GM23338 (cell line): Measurements from ENCODE around the gene SLC16A6. TPM values are rescaled to one million over a fixed set of nuclear protein-coding genes. Genes with fewer than 3 reads are reported as not detected.

Source experiments
- ATAC-seq: fragments of 200-7000 bp; cut with Tn5 transposase; 3 replicates; pipeline ENCODE4 v1.9.1; 2020
- DNase-seq: peaks from one replicate; pipeline ENCODE4 v3.0.0-alpha.2; 2015; ENCODE audit warnings: low spot score
- H2AFZ ChIP-seq: fragments of 200-600 bp; sonication (generic); 2 replicates; pipeline ENCODE4 v1.8.0; 2016; ENCODE audit warnings: antibody characterized with exemption, mild to moderate bottlenecking, moderate library complexity
- H3F3A ChIP-seq: fragments of 200-600 bp; sonication (generic); replicated peaks from 2 replicates; pipeline ENCODE4 v1.8.0; 2017; ENCODE audit warnings: antibody characterized with exemption, mixed run types, low read depth
- H3K27ac ChIP-seq: fragments of 200-600 bp; sonication (generic); 2 replicates; pipeline ENCODE4 v1.6.1; 2016; ENCODE audit warnings: low read depth
- H3K27me3 ChIP-seq: fragments of 200-600 bp; sonication (generic); 2 replicates; pipeline ENCODE4 v1.8.0; 2016; ENCODE audit warnings: mild to moderate bottlenecking, mixed run types, moderate library complexity; ENCODE audit not compliant: insufficient read depth
- H3K36me3 ChIP-seq: fragments of 200-600 bp; sonication (generic); 2 replicates; pipeline ENCODE4 v1.8.0; 2016; ENCODE audit warnings: mild to moderate bottlenecking; ENCODE audit not compliant: insufficient read depth
- H3K4me1 ChIP-seq: fragments of 200-600 bp; sonication (generic); 2 replicates; pipeline ENCODE4 v1.8.0; 2016; ENCODE audit warnings: mild to moderate bottlenecking, moderate library complexity; ENCODE audit not compliant: insufficient read depth
- H3K4me2 ChIP-seq: fragments of 200-600 bp; sonication (generic); 2 replicates; pipeline ENCODE4 v1.7.1; 2017; ENCODE audit warnings: mixed run types
- H3K4me3 ChIP-seq: fragments of 200-600 bp; sonication (generic); 2 replicates; pipeline ENCODE4 v1.6.1; 2016; ENCODE audit warnings: mixed run types
- H3K79me2 ChIP-seq: fragments of 200-600 bp; sonication (generic); replicated peaks from 2 replicates; pipeline ENCODE4 v1.8.0; 2017; ENCODE audit warnings: mild to moderate bottlenecking; ENCODE audit not compliant: insufficient read depth
- H3K9me2 ChIP-seq: fragments of 200-600 bp; sonication (generic); 2 replicates; pipeline ENCODE4 v1.8.0; 2017; ENCODE audit not compliant: insufficient read depth
- H4K20me1 ChIP-seq: fragments of 200-600 bp; sonication (generic); replicated peaks from 2 replicates; pipeline ENCODE4 v1.8.0; 2017; ENCODE audit warnings: mild to moderate bottlenecking; ENCODE audit not compliant: insufficient read depth
- H3K27ac Mint-ChIP-seq: 2 replicates; pipeline ENCODE4 v1.8.0; 2020; ENCODE audit warnings: inconsistent platforms, mild to moderate bottlenecking, moderate library complexity, mixed read lengths
- H3K27me3 Mint-ChIP-seq: 3 replicates; pipeline ENCODE4 v1.8.0; 2022; ENCODE audit warnings: low read depth, mild to moderate bottlenecking, moderate library complexity, mixed read lengths, inconsistent platforms; ENCODE audit not compliant: insufficient read depth, poor library complexity
- H3K36me3 Mint-ChIP-seq: 3 replicates; pipeline ENCODE4 v1.8.0; 2021; ENCODE audit warnings: low read depth, mild to moderate bottlenecking, inconsistent platforms, moderate library complexity, mixed read lengths
- H3K4me1 Mint-ChIP-seq: 3 replicates; pipeline ENCODE4 v1.8.0; 2020; ENCODE audit warnings: mild to moderate bottlenecking, inconsistent platforms, mixed read lengths
- H3K4me3 Mint-ChIP-seq: 3 replicates; pipeline ENCODE4 v1.8.0; 2021; ENCODE audit warnings: moderate library complexity, mild to moderate bottlenecking, inconsistent platforms, mixed read lengths
- H3K9me3 Mint-ChIP-seq: 3 replicates; pipeline ENCODE4 v1.8.0; 2020; ENCODE audit warnings: moderate library complexity, mild to moderate bottlenecking, inconsistent platforms, mixed read lengths
- CREB1 ChIP-seq: fragments of 250-450 bp; sonication (Bioruptor Pico); IDR thresholded peaks from 2 replicates; pipeline ENCODE4 v1.5.0; 2020; ENCODE audit warnings: low read depth, mild to moderate bottlenecking, moderate library complexity
- CTCF ChIP-seq, 2 experiments: fragments of 200-600 bp in 1 of 2; sonication (generic) in 1 of 2; conservative IDR thresholded peaks; 2 replicates each; pipeline versions ENCODE4 v1.5.1 to v1.6.1; 2016 to 2017; ENCODE audit warnings: antibody characterized with exemption in 2 of 2, low read depth in 2 of 2, mild to moderate bottlenecking in 2 of 2, moderate library complexity in 1 of 2
- ETS1 ChIP-seq: IDR thresholded peaks from 2 replicates; pipeline ENCODE4 v1.6.1; 2016; ENCODE audit warnings: antibody characterized with exemption
- EZH2 ChIP-seq: fragments of 200-600 bp; sonication (generic); IDR thresholded peaks from one replicate; pipeline ENCODE4 v1.8.0; 2017; ENCODE audit warnings: antibody characterized with exemption, mild to moderate bottlenecking, low read depth; ENCODE audit not compliant: unreplicated experiment
- EZH2phosphoT487 ChIP-seq: fragments of 200-600 bp; sonication (generic); IDR thresholded peaks from one replicate; pipeline ENCODE4 v1.8.1; 2018; ENCODE audit warnings: antibody characterized with exemption; ENCODE audit not compliant: unreplicated experiment
- JUNB ChIP-seq: IDR thresholded peaks from one replicate; pipeline ENCODE4 v1.6.1; 2016; ENCODE audit warnings: antibody characterized with exemption; ENCODE audit not compliant: unreplicated experiment
- NANOG ChIP-seq: IDR thresholded peaks from 2 replicates; pipeline ENCODE4 v1.6.1; 2016; ENCODE audit warnings: antibody characterized with exemption, borderline replicate concordance
- POLR2AphosphoS5 ChIP-seq: IDR thresholded peaks from 2 replicates; pipeline ENCODE4 v1.6.1; 2016; ENCODE audit warnings: antibody characterized with exemption, low read depth
- REST ChIP-seq: IDR thresholded peaks from one replicate; pipeline ENCODE4 v1.6.1; 2018; ENCODE audit warnings: antibody characterized with exemption; ENCODE audit not compliant: unreplicated experiment
- STAT1 ChIP-seq: IDR thresholded peaks from one replicate; pipeline ENCODE4 v1.6.1; 2016; ENCODE audit warnings: antibody characterized with exemption; ENCODE audit not compliant: unreplicated experiment
- ZNF114 ChIP-seq: fragments of 250-450 bp; sonication (Bioruptor Pico); IDR thresholded peaks from 2 replicates; pipeline ENCODE4 v1.5.0; 2020; ENCODE audit warnings: mild to moderate bottlenecking, moderate library complexity
- ZNF331 ChIP-seq: fragments of 250-450 bp; sonication (Bioruptor Pico); IDR thresholded peaks from 2 replicates; pipeline ENCODE4 v1.5.0; 2020; ENCODE audit warnings: low read depth, mild to moderate bottlenecking, moderate library complexity
- polyA plus RNA-seq: library from polyadenylated mRNA; unstranded; fragments of >200 nt; fragmentation: Nextera tagmentation; extraction: Ambion mirVana; gene quantifications from 2 replicates; pipeline ENCODE4 v1.2.1, GENCODE V29; 2016
- total RNA-seq: library from RNA; depleted of rRNA; stranded (reverse); fragments of >200 nt; shearing (Covaris generic); gene quantifications from 2 replicates; pipeline ENCODE4 v1.2.3, GENCODE V29; 2014

The SLC16A6 gene
- total and polyA plus RNA-seq, 2 experiments from 2014 or later: not detected

DNA sequence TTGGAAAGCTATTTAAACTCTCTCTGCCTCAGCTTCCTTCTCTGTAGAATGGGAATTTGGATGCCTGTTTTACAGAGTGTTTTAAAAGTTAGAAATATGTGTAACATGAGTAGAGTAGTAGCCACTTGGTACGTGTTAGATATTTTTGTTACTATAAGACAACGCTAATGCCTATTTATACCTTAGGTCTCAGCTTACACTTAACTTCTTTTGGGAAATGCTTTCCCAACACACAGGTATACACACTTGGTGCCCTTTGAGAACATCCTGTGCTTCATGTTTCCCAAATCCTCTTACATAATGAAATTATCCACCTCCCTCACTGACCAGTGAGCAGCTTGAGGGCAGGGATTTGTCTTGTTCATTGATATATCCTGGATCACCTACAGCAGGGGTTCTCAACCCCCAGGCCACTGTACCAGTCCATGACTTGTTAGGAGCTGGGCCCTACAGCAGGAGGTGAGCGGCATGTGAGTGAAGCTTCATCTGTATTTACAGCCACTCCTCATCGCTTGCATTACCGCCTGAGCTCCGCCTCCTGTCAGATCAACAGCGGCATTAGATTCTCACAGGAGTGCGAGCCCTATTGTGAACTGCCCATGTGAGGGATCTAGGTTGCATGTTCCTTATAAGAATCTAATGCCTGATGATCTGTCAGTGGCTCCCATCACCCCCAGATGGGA is 33.9 kb upstream of the SLC16A6 start (continued):
- TF ChIP-seq CREB1: no peak
- no peak for TF ChIP-seq STAT1

DNA sequence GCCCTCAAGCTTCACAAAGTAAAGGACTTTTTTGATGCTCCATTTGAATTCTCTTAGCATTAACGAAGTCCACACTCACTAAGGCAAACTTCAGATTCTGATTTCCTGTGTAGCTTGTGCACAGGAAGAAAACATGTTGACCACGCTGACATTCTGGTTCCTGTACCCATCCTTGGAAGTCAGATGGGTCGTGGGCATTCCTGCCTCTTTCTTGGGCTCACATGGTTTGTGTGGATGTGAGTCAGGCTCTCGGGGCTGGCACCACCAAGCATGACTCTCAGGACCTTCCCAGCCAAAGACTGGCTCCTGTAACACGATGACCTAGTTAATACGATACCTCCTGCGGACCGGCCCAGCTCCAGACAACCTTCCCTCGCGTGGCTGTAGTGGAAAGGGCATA is 33.2 kb upstream of the SLC16A6 start:
- H3K27ac ChIP-seq: no peak overlapping the region
- Mint-ChIP-seq H3K4me3 (no peak overlapping the region), H3K9me3 (no peaks in the 10 kb centered on the region; the same call in 2 of the 3 replicates), H3K27ac (no peak overlapping the region), H3K36me3 (peaks cover 8% of the 10 kb centered on the region; the same call in 2 of the 3 replicates), H3K27me3 (no peaks in the 10 kb centered on the region), H3K4me1 (peaks cover 18% of the 10 kb centered on the region)
- no peaks in the 10 kb centered on the region for H4K20me1 ChIP-seq
- no peak overlapping the region for H2AFZ ChIP-seq
- ATAC-seq (no peak), DNase-seq (no peak)
- no peak overlapping the region for H3K4me3 ChIP-seq
- TF ChIP-seq CTCF (conservative IDR thresholded peaks at IDR 0.05; ENCODE audit: low read depth in 2 of 2) (no peak), CREB1 (no peak), ZNF114 (CRISPR knock-in tag) (no peak), POLR2AphosphoS5 (no peak)
- no peaks in the 10 kb centered on the region for H3K9me2 ChIP-seq
- H3F3A ChIP-seq: no peaks in the 10 kb centered on the region
- peaks cover 8% of the 10 kb centered on the region for H3K4me1 ChIP-seq
- H3K79me2 ChIP-seq: no peaks in the 10 kb centered on the region
- no peaks in the 10 kb centered on the region for H3K27me3 ChIP-seq
- no peaks in the 10 kb centered on the region for H3K36me3 ChIP-seq
- no peak overlapping the region for H3K4me2 ChIP-seq

DNA sequence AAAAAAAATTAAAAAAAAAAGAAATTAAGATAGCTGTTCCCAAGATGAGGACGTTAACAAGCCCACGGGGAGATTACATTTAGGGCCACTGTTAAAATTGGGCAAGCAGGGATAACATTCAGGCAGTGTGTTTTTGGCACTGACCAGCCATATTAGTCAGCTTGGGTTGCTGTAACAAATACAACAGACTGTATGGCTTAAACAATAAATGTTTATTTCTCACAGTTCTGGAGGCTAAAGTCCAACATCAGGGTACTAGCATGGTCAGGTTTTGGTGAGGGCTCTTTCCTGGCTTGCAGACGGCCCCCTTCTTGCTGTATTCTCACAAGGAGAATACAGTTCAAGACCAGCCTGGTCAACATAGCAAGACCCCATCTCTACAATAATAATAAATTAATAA is 31.7 kb upstream of the SLC16A6 start:
- Mint-ChIP-seq H3K36me3 (peaks cover 6% of the 10 kb centered on the region; the same call in 1 of the 3 replicates), H3K4me1 (peaks cover 29% of the 10 kb centered on the region), H3K9me3 (no peaks in the 10 kb centered on the region), H3K27me3 (peaks cover 2% of the 10 kb centered on the region), H3K27ac (no peak overlapping the region), H3K4me3 (no peak overlapping the region)
- no peaks in the 10 kb centered on the region for H3K9me2 ChIP-seq
- no peaks in the 10 kb centered on the region for H3K27me3 ChIP-seq
- no peak overlapping the region for H3K4me2 ChIP-seq
- no peak overlapping the region for H3K4me3 ChIP-seq
- H2AFZ ChIP-seq: no peak overlapping the region
- ATAC-seq (no peak), DNase-seq (no peak)
- H3K27ac ChIP-seq: no peak overlapping the region
- no peaks in the 10 kb centered on the region for H4K20me1 ChIP-seq
- no peaks in the 10 kb centered on the region for H3K79me2 ChIP-seq
- no peaks in the 10 kb centered on the region for H3F3A ChIP-seq
- no peak for TF ChIP-seq CTCF (conservative IDR thresholded peaks at IDR 0.05; ENCODE audit: low read depth in 2 of 2)
- TF ChIP-seq EZH2phosphoT487: no peak
- no peak for TF ChIP-seq NANOG
- TF ChIP-seq JUNB: no peak
- TF ChIP-seq EZH2: no peak
- TF ChIP-seq ZNF331 (CRISPR knock-in tag): no peak
- TF ChIP-seq ZNF114 (CRISPR knock-in tag): no peak
- TF ChIP-seq CREB1: no peak
- no peak for TF ChIP-seq STAT1
- TF ChIP-seq POLR2AphosphoS5: no peak
- no peak for TF ChIP-seq REST
- TF ChIP-seq ETS1: no peak
- H3K4me1 ChIP-seq: peaks cover 8% of the 10 kb centered on the region
- H3K36me3 ChIP-seq: no peaks in the 10 kb centered on the region
